Endothelial cell of umbilical vein (primary cell): ENCODE results near the gene ART5. TPM values are rescaled to one million over a fixed set of nuclear protein-coding genes. Genes with fewer than 3 reads are reported as not detected.

Source experiments
- BruUV-seq: library from RNA; stranded (reverse); fragments of 400-500 nt; replicated peaks from 2 replicates; lab custom pipeline; 2021; lab: Mats Ljungman, UMichigan
- CTCF ChIA-PET: fragments of 300-600, 350-600 bp; sonication (Branson Sonifier 250); formaldehyde crosslinking; loops from one replicate; lab custom pipeline; 2021; ENCODE audit warnings: antibody characterized with exemption, inconsistent platforms; lab: Charles Lee
- POLR2A ChIA-PET: fragments of 300-600, 350-600 bp; sonication (Branson Sonifier 250); formaldehyde crosslinking; loops from one replicate; lab custom pipeline; 2021; ENCODE audit warnings: antibody characterized with exemption, inconsistent platforms; lab: Charles Lee
- DNase-seq: peaks from one replicate; pipeline ENCODE4 v3.0.0-alpha.2; 2011; ENCODE audit warnings: low read depth, low spot score
- FAIRE-seq: peaks from 2 replicates; lab custom pipeline; 2011; peaks lifted over from hg19 to GRCh38; lab: Jason Lieb, UNC
- H2AFZ ChIP-seq: 2 replicates; pipeline ENCODE4 v1.6.0; 2012; ENCODE audit warnings: low read depth, low read length, control low read depth, inconsistent platforms
- H3K27ac ChIP-seq: 2 replicates; pipeline ENCODE4 v1.5.1; 2011; ENCODE audit warnings: low read depth, mild to moderate bottlenecking, control low read depth, low read length, moderate library complexity; ENCODE audit not compliant: insufficient read depth
- H3K27me3 ChIP-seq, 2 experiments: 2 replicates each; pipeline versions ENCODE4 v1.6.0 to v1.6.1; 2011; ENCODE audit warnings: low read length in 2 of 2, mixed read lengths in 1 of 2; ENCODE audit not compliant: control insufficient read depth in 2 of 2, insufficient read depth in 2 of 2
- H3K36me3 ChIP-seq, 2 experiments: 2 replicates in 1 of 2; 3 replicates in 1 of 2; pipeline ENCODE4 v1.5.1; 2011; ENCODE audit warnings: low read length in 2 of 2, mild to moderate bottlenecking in 1 of 2, moderate library complexity in 1 of 2; ENCODE audit not compliant: control insufficient read depth in 2 of 2, insufficient read depth in 2 of 2; ENCODE audit errors: extremely low read depth in 1 of 2
- H3K4me1 ChIP-seq: 3 replicates; pipeline ENCODE4 v1.5.1; 2011; ENCODE audit warnings: mild to moderate bottlenecking, low read length; ENCODE audit not compliant: control insufficient read depth, insufficient read depth; ENCODE audit errors: extremely low read depth
- H3K4me2 ChIP-seq: 2 replicates; pipeline ENCODE4 v1.6.1; 2011; ENCODE audit warnings: low read length, control low read depth, mixed read lengths; ENCODE audit not compliant: insufficient read depth
- H3K4me3 ChIP-seq, 3 experiments: fragments of 200-600 bp in 1 of 3; sonication (generic), shearing (Covaris generic) in 1 of 3; replicated peaks in 1 of 3; 2 replicates each; pipeline ENCODE4 v1.5.1; 2011 to 2016; ENCODE audit warnings: control low read depth in 3 of 3, low read length in 3 of 3, mild to moderate bottlenecking in 2 of 3, inconsistent platforms in 1 of 3, low read depth in 1 of 3, moderate library complexity in 1 of 3; ENCODE audit not compliant: insufficient read depth in 1 of 3
- H3K79me2 ChIP-seq: 2 replicates; pipeline ENCODE4 v1.6.0; 2012; ENCODE audit warnings: low read length, inconsistent platforms; ENCODE audit not compliant: control insufficient read depth, insufficient read depth
- H3K9ac ChIP-seq: replicated peaks from 2 replicates; pipeline ENCODE3; 2011; ENCODE audit warnings: low read length, control low read depth; ENCODE audit not compliant: insufficient read depth; ENCODE audit errors: extremely low read depth
- H3K9me1 ChIP-seq: replicated peaks from 3 replicates; pipeline ENCODE4 v1.6.0; 2011; ENCODE audit warnings: mild to moderate bottlenecking, low read length; ENCODE audit not compliant: control insufficient read depth, insufficient read depth; ENCODE audit errors: extremely low read depth
- H3K9me3 ChIP-seq: replicated peaks from 2 replicates; pipeline ENCODE4 v1.5.1; 2012; ENCODE audit warnings: low read length, inconsistent platforms; ENCODE audit not compliant: control insufficient read depth, insufficient read depth
- H4K20me1 ChIP-seq: replicated peaks from 2 replicates; pipeline ENCODE3; 2011; ENCODE audit warnings: mild to moderate bottlenecking, low read length; ENCODE audit not compliant: control insufficient read depth, insufficient read depth; ENCODE audit errors: extremely low read depth
- CTCF ChIP-seq, 2 donors: IDR thresholded peaks; 1 replicate in 1 of 2; 2 replicates in 1 of 2; pipeline ENCODE4 v1.5.1; 2011; ENCODE audit warnings: low read length in 2 of 2, mild to moderate bottlenecking in 2 of 2, moderate library complexity in 2 of 2, control low read depth in 1 of 2, inconsistent platforms in 1 of 2, low read depth in 1 of 2; ENCODE audit not compliant: insufficient read depth in 1 of 2; ENCODE audit errors: extremely low read depth in 1 of 2
- FOS ChIP-seq: IDR thresholded peaks from 2 replicates; pipeline ENCODE4 v1.6.1; 2011; ENCODE audit warnings: mild to moderate bottlenecking, low read length, moderate library complexity, borderline replicate concordance; ENCODE audit not compliant: insufficient read depth
- MAX ChIP-seq: IDR thresholded peaks from 2 replicates; pipeline ENCODE4 v1.6.1; 2011; ENCODE audit not compliant: insufficient read depth, insufficient read length
- POLR2AphosphoS5 ChIP-seq: IDR thresholded peaks from 2 replicates; pipeline ENCODE4 v1.6.1; 2012; ENCODE audit warnings: low read depth, mild to moderate bottlenecking, control low read depth, low read length, moderate library complexity; ENCODE audit not compliant: insufficient read depth
- dilution Hi-C: fragments of 300-500 bp; cut with MboI; formaldehyde crosslinking; loops from one replicate; pipeline ENCODE4 v1.15.0; 2019; ENCODE audit warnings: low sequenced_read_pairs; ENCODE audit not compliant: extremely low pct_ligation_motif_present
- intact Hi-C: fragments of 100-400 bp; cut with micrococcal nuclease; formaldehyde crosslinking; loops from one replicate; pipeline ENCODE4 v1.10.0; 2022
- polyA plus RNA-seq, 4 experiments: library from polyadenylated mRNA; depleted of rRNA in 3 of 4; stranded (reverse) in 3 of 4; unstranded in 1 of 4; fragments of >200 nt; gene quantifications; 2 replicates each; pipeline versions ENCODE4 v1.2.1 to v1.2.3, GENCODE V29; 2011 to 2012; ENCODE audit warnings: missing spikeins in 1 of 4
- total RNA-seq: library from RNA; stranded (reverse); gene quantifications from 2 replicates; pipeline ENCODE4 v1.2.3, GENCODE V29; 2021

Gene ART5
- total and polyA plus RNA-seq, 2 donors (not counting 3 experiments of a cell fraction or from before 2014, with no cell fraction given): not detected

GRCh38 chr11:3638513-3638912, 3.3 kb downstream of the ART5 start:
- no peak for DNase-seq

More at GRCh38 chr11:3638513-3638912, 3.3 kb downstream of the ART5 start:
- dilution Hi-C loops: no loop called here
- Histone ChIP-seq H3K79me2 (no peaks in the 10 kb centered on the region), H3K36me3 (no peaks in the 10 kb centered on the region), H3K27me3 (peaks cover 1 to 2% of the 10 kb centered on the region in 2 experiments), H3K4me2 (no peak overlapping the region), H3K27ac (no peak overlapping the region), H3K4me1 (peaks cover 5% of the 10 kb centered on the region), H2AFZ (no peak overlapping the region), H3K9me3 (no peaks in the 10 kb centered on the region), H4K20me1 (no peaks in the 10 kb centered on the region), H3K4me3 (no peak overlapping the region), H3K9ac (no peak overlapping the region), H3K9me1 (no peaks in the 10 kb centered on the region)
- ChIA-PET CTCF (no interaction called here), POLR2A (no interaction called here)
- FAIRE-seq: no peak
- intact Hi-C loops: no loop called here
- BruUV-seq: no TSS peak
- TF ChIP-seq MAX (no peak), FOS (no peak), POLR2AphosphoS5 (no peak), CTCF (IDR thresholded peaks at IDR 0.05; ENCODE audit: extremely low read depth in 1 of 2, insufficient read depth in 1 of 2, low read depth in 1 of 2, low read length in 2 of 2) (no peak)
